ACC112 (cell line): ENCODE results near the gene LRR1.
"Not testable (repeated sequence)": the region's sequence is repeated elsewhere in the genome, so short reads cannot be mapped to it uniquely, and the experiment has no call there.

Source experiments
- H2AFZ ChIP-seq: fragments of 200-600 bp; sonication (generic); one replicate; pipeline ENCODE4 v1.6.0; 2017; ENCODE audit warnings: antibody characterized with exemption, low read length; ENCODE audit not compliant: unreplicated experiment
- H3K27ac ChIP-seq: fragments of 200-600 bp; sonication (generic); 2 replicates; pipeline ENCODE4 v1.5.1; 2014; ENCODE audit warnings: low read depth, mild to moderate bottlenecking, antibody characterized with exemption, low read length, moderate library complexity
- H3K27me3 ChIP-seq: fragments of 200-600 bp; sonication (generic); 2 replicates; pipeline ENCODE4 v1.6.1; 2014; ENCODE audit warnings: mild to moderate bottlenecking, antibody characterized with exemption, low read length, moderate library complexity, mixed read lengths; ENCODE audit not compliant: insufficient read depth
- H3K36me3 ChIP-seq: fragments of 200-600 bp; sonication (generic); 2 replicates; pipeline ENCODE4 v1.6.1; 2016; ENCODE audit warnings: mild to moderate bottlenecking, antibody characterized with exemption, low read length, moderate library complexity, mixed read lengths; ENCODE audit not compliant: insufficient read depth
- H3K4me1 ChIP-seq: fragments of 200-600 bp; sonication (generic); one replicate; pipeline ENCODE4 v1.6.1; 2016; ENCODE audit warnings: low read length, mixed read lengths; ENCODE audit not compliant: insufficient read depth, unreplicated experiment, control insufficient read depth
- H3K4me3 ChIP-seq: fragments of 200-600 bp; sonication (generic); 2 replicates; pipeline ENCODE4 v1.5.1; 2014; ENCODE audit warnings: mild to moderate bottlenecking, low read depth, low read length
- H3K79me2 ChIP-seq: fragments of 200-600 bp; sonication (generic); one replicate; pipeline ENCODE4 v1.6.0; 2016; ENCODE audit warnings: low read length; ENCODE audit not compliant: control insufficient read depth, unreplicated experiment, insufficient read depth

The LRR1 gene

GRCh38 chr14:49569281-49569680, 29.5 kb upstream of the LRR1 start:
- Histone ChIP-seq H3K36me3 (peaks cover 11% of the 10 kb centered on the region), H3K27ac (no peak overlapping the region)

DNA sequence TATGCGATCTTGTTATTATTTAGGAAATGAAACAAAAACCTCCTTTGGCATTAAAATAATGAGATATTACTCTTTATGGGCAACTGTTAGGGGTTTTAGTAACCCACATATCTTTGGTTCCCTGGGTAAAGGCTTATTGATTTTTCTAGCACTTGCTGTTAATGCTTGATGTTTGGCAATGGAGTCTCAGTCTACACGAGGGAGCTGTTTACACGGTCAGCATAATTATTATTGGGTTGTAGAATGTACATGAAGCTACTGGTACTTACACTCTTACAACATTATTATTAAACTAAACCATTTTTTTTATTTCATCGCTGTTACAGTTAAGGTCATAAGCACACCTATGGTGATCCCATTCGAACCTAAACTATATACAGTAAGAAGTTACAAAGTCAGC, 24.7 kb upstream of the LRR1 start:
- peaks cover 3% of the 10 kb centered on the region for H3K79me2 ChIP-seq
- H3K4me1 ChIP-seq: no peaks in the 10 kb centered on the region
- H3K4me3 ChIP-seq: no peak overlapping the region
- H3K27me3 ChIP-seq: no peaks in the 10 kb centered on the region
- no peak overlapping the region for H3K27ac ChIP-seq
- H3K36me3 ChIP-seq: peaks cover 14% of the 10 kb centered on the region
- H2AFZ ChIP-seq: no peak overlapping the region

More at GRCh38 chr14:49569281-49569680, 29.5 kb upstream of the LRR1 start:
- no peaks in the 10 kb centered on the region for H3K4me1 ChIP-seq
- no peak overlapping the region for H2AFZ ChIP-seq
- no peak overlapping the region for H3K4me3 ChIP-seq
- H3K27me3 ChIP-seq: no peaks in the 10 kb centered on the region
- no peaks in the 10 kb centered on the region for H3K79me2 ChIP-seq

- Histone ChIP-seq H2AFZ (no peak overlapping the region), H3K79me2 (peaks cover 31% of the 10 kb centered on the region), H3K27ac (no peak overlapping the region), H3K4me3 (no peak overlapping the region), H3K4me1 (peaks cover 3% of the 10 kb centered on the region), H3K27me3 (no peaks in the 10 kb centered on the region), H3K36me3 (peaks cover 26% of the 10 kb centered on the region)
Measured at GRCh38 chr14:49578141-49578540, 20.6 kb upstream of the LRR1 start.

DNA sequence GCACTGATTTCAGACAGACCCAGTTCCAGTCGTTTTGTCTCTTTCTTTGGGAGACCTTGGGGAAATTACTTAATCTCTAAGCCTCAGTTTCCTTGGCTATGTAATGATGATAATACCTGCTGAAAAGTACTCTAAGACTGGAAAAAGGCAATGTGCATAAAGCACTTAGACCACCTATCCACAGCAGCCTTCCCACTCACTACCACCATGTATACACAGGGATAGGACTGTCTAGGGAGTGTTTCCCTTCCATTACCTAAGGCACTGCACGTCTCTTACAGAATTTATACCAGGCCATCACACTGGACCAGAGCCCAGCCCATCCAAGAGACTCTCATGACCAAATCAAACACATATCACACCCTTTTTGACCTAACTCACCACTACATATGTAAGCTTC, 18.9 kb upstream of the LRR1 start:
- peaks cover 48% of the 10 kb centered on the region for H3K79me2 ChIP-seq
- H3K4me1 ChIP-seq: peaks cover 16% of the 10 kb centered on the region
- H3K27ac ChIP-seq: no peak overlapping the region
- no peak overlapping the region for H3K4me3 ChIP-seq
- H3K27me3 ChIP-seq: no peaks in the 10 kb centered on the region
- H2AFZ ChIP-seq: no peak overlapping the region
- peaks cover 31% of the 10 kb centered on the region for H3K36me3 ChIP-seq

DNA sequence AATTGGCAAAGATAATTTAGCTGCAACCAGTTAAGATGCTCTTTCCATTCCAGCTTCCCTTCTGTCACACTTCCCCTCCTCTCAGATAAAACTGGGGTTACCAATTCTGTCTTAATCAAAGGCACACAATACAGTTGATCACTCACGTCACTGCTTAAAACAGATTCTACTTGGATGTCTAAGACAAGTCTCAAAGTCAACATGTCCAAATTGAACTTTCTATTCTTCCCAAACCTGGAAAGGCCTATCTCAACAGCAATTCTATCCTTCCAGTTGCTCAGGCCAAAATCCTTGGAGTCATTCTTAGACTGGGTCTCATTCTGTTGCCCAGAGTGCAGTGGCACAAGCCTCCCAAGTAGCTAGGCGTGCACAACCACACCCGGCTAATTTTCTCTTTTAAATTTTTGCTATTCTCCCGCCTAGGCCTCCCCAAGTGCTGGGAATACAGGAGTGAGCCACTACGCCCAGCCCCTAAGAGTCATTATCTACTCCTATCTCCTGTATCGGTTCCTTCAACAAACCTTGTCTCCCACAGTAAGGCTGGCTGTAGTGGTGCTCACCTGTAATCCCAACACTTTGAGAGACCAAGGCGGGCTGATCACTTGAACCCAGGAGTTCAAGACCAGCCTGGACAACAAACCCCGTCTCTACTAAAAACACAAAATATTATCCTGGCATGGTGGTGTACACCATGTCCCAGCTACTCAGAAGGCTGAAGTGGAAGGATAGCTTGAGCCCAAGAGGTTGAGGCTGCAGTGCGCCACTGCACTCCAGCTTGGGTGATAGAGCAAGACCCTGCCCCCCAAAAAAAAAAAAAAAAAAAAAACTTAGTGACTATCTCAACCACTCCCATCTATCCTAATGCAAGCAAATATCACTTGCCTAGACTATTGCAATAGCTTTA, 17.3 kb upstream of the LRR1 start:
- no peak overlapping the region for H2AFZ ChIP-seq
- H3K79me2 ChIP-seq: peaks cover 61% of the 10 kb centered on the region
- no peaks in the 10 kb centered on the region for H3K27me3 ChIP-seq
- H3K4me3 ChIP-seq: no peak overlapping the region
- no peak overlapping the region for H3K27ac ChIP-seq
- H3K36me3 ChIP-seq: peaks cover 31% of the 10 kb centered on the region
- H3K4me1 ChIP-seq: peaks cover 16% of the 10 kb centered on the region

GRCh38 chr14:49582113-49582977, 16.4 kb upstream of the LRR1 start:
- Histone ChIP-seq H3K79me2 (peaks cover 61% of the 10 kb centered on the region), H3K27ac (no peak overlapping the region), H3K36me3 (peaks cover 31% of the 10 kb centered on the region)

GRCh38 chr14:49583629-49584028, 15.1 kb upstream of the LRR1 start:
- Histone ChIP-seq H3K27ac (no peak overlapping the region), H3K79me2 (peaks cover 58% of the 10 kb centered on the region), H3K4me3 (peak overlapping the region; percentile 88), H3K4me1 (peaks cover 22% of the 10 kb centered on the region), H3K36me3 (peaks cover 31% of the 10 kb centered on the region), H3K27me3 (no peaks in the 10 kb centered on the region), H2AFZ (no peak overlapping the region)

More at GRCh38 chr14:49582113-49582977, 16.4 kb upstream of the LRR1 start:
- Histone ChIP-seq H3K27me3 (no peaks in the 10 kb centered on the region), H3K4me3 (no peak overlapping the region), H2AFZ (no peak overlapping the region), H3K4me1 (peaks cover 17% of the 10 kb centered on the region)

DNA sequence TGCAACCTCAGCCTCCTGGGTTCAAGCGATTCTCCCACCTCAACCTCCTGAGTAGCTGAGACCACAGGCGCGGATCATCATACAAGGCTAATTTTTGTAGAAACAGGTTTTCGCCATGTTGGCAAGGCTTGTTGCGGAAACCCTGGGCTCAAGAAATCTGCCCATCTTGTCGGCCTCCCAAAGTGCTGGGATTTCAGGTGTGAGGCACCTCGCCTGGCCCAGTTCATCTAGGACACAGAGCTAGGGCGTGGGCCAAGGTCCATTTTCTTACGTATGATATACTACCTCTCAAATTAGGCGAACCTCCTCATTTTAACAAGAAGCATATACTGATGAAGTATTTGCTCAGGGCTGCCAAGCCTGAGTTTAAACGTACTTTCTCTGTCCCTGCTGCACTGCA, 14.7 kb upstream of the LRR1 start:
- Histone ChIP-seq H3K27ac (0 out of 2 replicates have a peak overlapping the region, but pooled peaks have one; percentile 2), H2AFZ (no peak overlapping the region), H3K79me2 (peaks cover 58% of the 10 kb centered on the region), H3K4me3 (peak overlapping the region; percentile 88), H3K36me3 (peaks cover 31% of the 10 kb centered on the region), H3K27me3 (no peaks in the 10 kb centered on the region), H3K4me1 (peaks cover 22% of the 10 kb centered on the region)

- H3K27ac ChIP-seq: peak overlapping the region; percentile 62
- H3K4me1 ChIP-seq: peaks cover 22% of the 10 kb centered on the region
- not testable (repeated sequence) for H3K27me3 ChIP-seq, H2AFZ ChIP-seq
- peaks cover 31% of the 10 kb centered on the region for H3K36me3 ChIP-seq
- peak overlapping the region; percentile 88 for H3K4me3 ChIP-seq
- H3K79me2 ChIP-seq: peaks cover 55% of the 10 kb centered on the region
Measured at GRCh38 chr14:49584981-49585640, 13.6 kb upstream of the LRR1 start.
